Measurements from ENCODE around the gene ZNF83. TPM values are rescaled to one million over a fixed set of nuclear protein-coding genes. Genes with fewer than 3 reads are reported as not detected.

Gene ZNF83
- total and polyA plus RNA-seq, 5 donors from 2014 or later: 8.3 to 63.7 (median 13.5) TPM

- Histone ChIP-seq H3K36me3 (ENCODE audit: control insufficient read depth, insufficient read depth, low read length) (peaks cover 26% of the 10 kb centered on the region), H3K9me3 (ENCODE audit: control insufficient read depth in 2 of 2, low read length in 2 of 2) (peaks cover 23 to 33% of the 10 kb centered on the region in 2 experiments), H3K4me3 (ENCODE audit: low read depth, low read length) (no peak overlapping the region), H3K27me3 (ENCODE audit: control insufficient read depth, insufficient read depth, low read length) (no peaks in the 10 kb centered on the region), H3K4me1 (ENCODE audit: control insufficient read depth, insufficient read depth, low read length, poor library complexity, severe bottlenecking) (no peaks in the 10 kb centered on the region), H3K27ac (ENCODE audit: insufficient read depth, low read length, poor library complexity, severe bottlenecking) (no peak overlapping the region)
- DNase-seq: no peak
- Mint-ChIP-seq H3K9me3 (peaks cover 0 to 23% (median 2%) of the 10 kb centered on the region in 7 donors), H3K36me3 (peaks cover 47% of the 10 kb centered on the region), H3K4me3 (peak overlapping the region in 1 of 4 donors; percentile 8), H3K27ac (no peak overlapping the region), H3K4me1 (peaks cover 0 to 36% (median 12%) of the 10 kb centered on the region in 4 donors), H3K27me3 (no peaks in the 10 kb centered on the region)
- no peak for ATAC-seq (ENCODE audit: low read depth in 2 of 2)
These were observed 31.9 kb upstream of the ZNF83 start for GRCh38 chr19:52670046-52670445.

GRCh38 chr19:52669586-52669985 lies 31.4 kb upstream of the ZNF83 start:
- Mint-ChIP-seq H3K27ac (no peak overlapping the region), H3K36me3 (peaks cover 43% of the 10 kb centered on the region), H3K9me3 (peaks cover 0 to 23% (median 0%) of the 10 kb centered on the region in 7 donors), H3K4me1 (peaks cover 0 to 32% (median 10%) of the 10 kb centered on the region in 4 donors), H3K4me3 (no peak overlapping the region), H3K27me3 (no peaks in the 10 kb centered on the region)
- H3K36me3 ChIP-seq (ENCODE audit: control insufficient read depth, insufficient read depth, low read length): peaks cover 26% of the 10 kb centered on the region
- no peak for ATAC-seq (ENCODE audit: low read depth in 2 of 2)
- DNase-seq: no peak
- H3K4me3 ChIP-seq (ENCODE audit: low read depth, low read length): no peak overlapping the region
- no peaks in the 10 kb centered on the region for H3K27me3 ChIP-seq (ENCODE audit: control insufficient read depth, insufficient read depth, low read length)
- H3K9me3 ChIP-seq (ENCODE audit: control insufficient read depth in 2 of 2, low read length in 2 of 2): peaks cover 21 to 29% of the 10 kb centered on the region in 2 experiments
- H3K27ac ChIP-seq (ENCODE audit: insufficient read depth, low read length, poor library complexity, severe bottlenecking): no peak overlapping the region
- no peaks in the 10 kb centered on the region for H3K4me1 ChIP-seq (ENCODE audit: control insufficient read depth, insufficient read depth, low read length, poor library complexity, severe bottlenecking)

DNA sequence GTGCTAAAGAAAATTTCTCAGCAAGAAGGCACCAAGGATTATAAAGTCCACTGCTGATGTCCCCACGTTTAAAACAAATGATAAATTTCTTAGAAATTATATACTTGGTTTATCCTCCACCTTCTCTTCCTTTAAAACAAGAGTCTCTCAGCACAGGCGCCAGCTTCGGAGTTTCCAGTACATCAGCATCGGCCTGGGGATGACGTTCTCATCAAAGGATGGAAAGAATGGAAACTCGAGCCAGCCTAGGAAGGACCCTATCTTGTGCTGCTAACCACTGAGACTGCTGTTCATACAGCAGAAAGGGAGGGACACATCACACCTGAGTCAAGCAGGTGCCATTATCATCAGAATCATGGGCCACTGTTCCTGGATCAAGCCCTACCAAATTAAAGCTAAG lies 29.8 kb upstream of the ZNF83 start:
- Mint-ChIP-seq H3K4me1 (peaks cover 0 to 24% (median 5%) of the 10 kb centered on the region in 4 donors), H3K27me3 (no peaks in the 10 kb centered on the region), H3K4me3 (no peak overlapping the region), H3K9me3 (peaks cover 0 to 25% (median 2%) of the 10 kb centered on the region in 7 donors), H3K36me3 (peaks cover 45% of the 10 kb centered on the region), H3K27ac (no peak overlapping the region)
- Histone ChIP-seq H3K4me1 (ENCODE audit: control insufficient read depth, insufficient read depth, low read length, poor library complexity, severe bottlenecking) (no peaks in the 10 kb centered on the region), H3K27me3 (ENCODE audit: control insufficient read depth, insufficient read depth, low read length) (no peaks in the 10 kb centered on the region), H3K36me3 (ENCODE audit: control insufficient read depth, insufficient read depth, low read length) (peaks cover 27% of the 10 kb centered on the region), H3K4me3 (ENCODE audit: low read depth, low read length) (no peak overlapping the region), H3K9me3 (ENCODE audit: control insufficient read depth in 2 of 2, low read length in 2 of 2) (peaks cover 19% of the 10 kb centered on the region in 2 experiments), H3K27ac (ENCODE audit: insufficient read depth, low read length, poor library complexity, severe bottlenecking) (no peak overlapping the region)
- ATAC-seq (ENCODE audit: low read depth in 2 of 2) (no peak), DNase-seq (no peak)

DNA sequence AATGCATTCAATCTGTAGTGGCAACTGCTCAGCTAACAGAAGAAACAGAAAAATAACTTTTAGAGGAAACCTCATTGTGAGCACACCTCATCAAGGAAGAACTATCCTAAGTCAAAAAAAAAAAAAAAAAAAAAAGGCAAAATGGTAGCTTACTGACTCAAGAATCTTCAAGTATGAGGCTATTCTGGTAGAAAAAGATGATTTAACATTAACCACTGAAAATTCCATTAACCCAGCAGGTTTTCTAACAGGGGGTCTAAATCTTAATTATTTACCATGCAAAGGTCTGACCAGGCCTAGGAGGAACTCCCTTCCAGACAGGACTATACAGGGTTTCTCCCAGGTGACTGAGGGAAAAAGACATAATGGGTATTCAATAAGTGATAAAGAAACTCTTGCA lies 28.4 kb upstream of the ZNF83 start:
- no peak for ATAC-seq (ENCODE audit: low read depth in 2 of 2)
- Mint-ChIP-seq H3K27ac (no peak overlapping the region), H3K4me3 (no peak overlapping the region), H3K4me1 (peaks cover 0 to 24% (median 6%) of the 10 kb centered on the region in 4 donors), H3K36me3 (peaks cover 55% of the 10 kb centered on the region), H3K27me3 (no peaks in the 10 kb centered on the region), H3K9me3 (peaks cover 0 to 29% (median 2%) of the 10 kb centered on the region in 7 donors)
- H3K27ac ChIP-seq (ENCODE audit: insufficient read depth, low read length, poor library complexity, severe bottlenecking): no peak overlapping the region
- H3K4me1 ChIP-seq (ENCODE audit: control insufficient read depth, insufficient read depth, low read length, poor library complexity, severe bottlenecking): no peaks in the 10 kb centered on the region
- no peak for DNase-seq
- H3K27me3 ChIP-seq (ENCODE audit: control insufficient read depth, insufficient read depth, low read length): no peaks in the 10 kb centered on the region
- no peak overlapping the region for H3K4me3 ChIP-seq (ENCODE audit: low read depth, low read length)
- H3K36me3 ChIP-seq (ENCODE audit: control insufficient read depth, insufficient read depth, low read length): peaks cover 39% of the 10 kb centered on the region
- H3K9me3 ChIP-seq (ENCODE audit: control insufficient read depth in 2 of 2, low read length in 2 of 2): peaks cover 19 to 27% of the 10 kb centered on the region in 2 experiments

DNA sequence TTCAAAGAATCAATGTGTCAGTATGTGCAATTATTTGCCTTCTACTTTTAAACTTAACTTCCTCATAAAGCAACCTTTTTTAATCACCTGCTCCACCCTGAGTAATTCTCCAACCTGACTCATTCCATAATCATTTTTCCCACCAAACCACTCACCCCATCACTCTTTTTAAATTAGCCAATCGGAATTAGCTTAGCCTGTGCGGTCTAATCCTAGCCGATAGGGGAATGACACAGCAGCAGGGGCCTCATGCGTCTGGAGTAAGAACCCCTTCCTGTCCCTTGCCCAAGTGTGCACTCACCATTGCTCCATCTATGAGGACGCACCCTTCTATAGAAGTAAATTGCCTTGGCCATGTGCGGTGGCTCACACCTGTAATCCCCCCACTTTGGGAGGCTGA lies 27.4 kb upstream of the ZNF83 start:
- Histone ChIP-seq H3K27ac (ENCODE audit: insufficient read depth, low read length, poor library complexity, severe bottlenecking) (no peak overlapping the region), H3K4me3 (ENCODE audit: low read depth, low read length) (no peak overlapping the region), H3K36me3 (ENCODE audit: control insufficient read depth, insufficient read depth, low read length) (peaks cover 43% of the 10 kb centered on the region), H3K4me1 (ENCODE audit: control insufficient read depth, insufficient read depth, low read length, poor library complexity, severe bottlenecking) (no peaks in the 10 kb centered on the region), H3K27me3 (ENCODE audit: control insufficient read depth, insufficient read depth, low read length) (no peaks in the 10 kb centered on the region), H3K9me3 (ENCODE audit: control insufficient read depth in 2 of 2, low read length in 2 of 2) (peaks cover 16 to 25% of the 10 kb centered on the region in 2 experiments)
- Mint-ChIP-seq H3K4me1 (peaks cover 0 to 20% (median 5%) of the 10 kb centered on the region in 4 donors), H3K27me3 (no peaks in the 10 kb centered on the region), H3K36me3 (peaks cover 65% of the 10 kb centered on the region), H3K4me3 (no peak overlapping the region), H3K9me3 (peaks cover 0 to 31% (median 2%) of the 10 kb centered on the region in 7 donors), H3K27ac (peak overlapping the region in 1 of 3 donors; percentile 42)
- no peak for ATAC-seq (ENCODE audit: low read depth in 2 of 2)
- no peak for DNase-seq

DNA sequence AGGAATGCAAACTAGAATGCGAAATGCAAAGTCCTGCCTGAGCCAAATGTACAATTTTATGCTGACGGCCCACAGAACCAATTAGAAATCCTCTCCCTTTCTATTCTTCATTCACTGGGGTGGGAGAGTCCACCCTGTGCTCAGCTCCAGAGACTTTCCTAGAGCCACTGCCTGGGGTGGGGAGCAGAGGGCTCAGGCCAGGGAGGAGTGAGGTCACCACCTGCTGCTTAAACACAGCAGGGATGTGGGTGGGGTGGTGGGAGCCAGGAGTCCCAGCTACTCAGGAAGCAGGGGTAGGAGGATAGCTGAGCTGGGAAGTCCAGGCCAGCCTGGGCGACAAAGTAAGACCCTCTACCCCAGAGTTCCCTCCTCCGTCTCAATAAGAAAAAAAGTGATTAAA lies 26.9 kb upstream of the ZNF83 start:
- no peak for ATAC-seq (ENCODE audit: low read depth in 2 of 2)
- peaks cover 0 to 17% (median 4%) of the 10 kb centered on the region in 4 donors for H3K4me1 Mint-ChIP-seq
- no peak overlapping the region for H3K4me3 Mint-ChIP-seq
- no peaks in the 10 kb centered on the region for H3K4me1 ChIP-seq (ENCODE audit: control insufficient read depth, insufficient read depth, low read length, poor library complexity, severe bottlenecking)
- DNase-seq: no peak
- no peak overlapping the region for H3K27ac ChIP-seq (ENCODE audit: insufficient read depth, low read length, poor library complexity, severe bottlenecking)
- H3K36me3 Mint-ChIP-seq: peaks cover 68% of the 10 kb centered on the region
- peaks cover 43% of the 10 kb centered on the region for H3K36me3 ChIP-seq (ENCODE audit: control insufficient read depth, insufficient read depth, low read length)
- H3K4me3 ChIP-seq (ENCODE audit: low read depth, low read length): no peak overlapping the region
- peaks cover 0 to 30% (median 2%) of the 10 kb centered on the region in 7 donors for H3K9me3 Mint-ChIP-seq
- H3K27me3 Mint-ChIP-seq: no peaks in the 10 kb centered on the region
- peak overlapping the region in 1 of 3 donors; percentile 42 for H3K27ac Mint-ChIP-seq
- H3K9me3 ChIP-seq (ENCODE audit: control insufficient read depth in 2 of 2, low read length in 2 of 2): peaks cover 15 to 20% of the 10 kb centered on the region in 2 experiments
- H3K27me3 ChIP-seq (ENCODE audit: control insufficient read depth, insufficient read depth, low read length): no peaks in the 10 kb centered on the region

GRCh38 chr19:52664461-52664860 lies 26.3 kb upstream of the ZNF83 start:
- H3K27ac Mint-ChIP-seq: no peak overlapping the region
- Histone ChIP-seq H3K27ac (ENCODE audit: insufficient read depth, low read length, poor library complexity, severe bottlenecking) (no peak overlapping the region), H3K4me1 (ENCODE audit: control insufficient read depth, insufficient read depth, low read length, poor library complexity, severe bottlenecking) (no peaks in the 10 kb centered on the region), H3K36me3 (ENCODE audit: control insufficient read depth, insufficient read depth, low read length) (peaks cover 44% of the 10 kb centered on the region), H3K4me3 (ENCODE audit: low read depth, low read length) (no peak overlapping the region), H3K27me3 (ENCODE audit: control insufficient read depth, insufficient read depth, low read length) (no peaks in the 10 kb centered on the region), H3K9me3 (ENCODE audit: control insufficient read depth in 2 of 2, low read length in 2 of 2) (peaks cover 17 to 19% of the 10 kb centered on the region in 2 experiments)
- no peaks in the 10 kb centered on the region for H3K27me3 Mint-ChIP-seq
- DNase-seq (no peak), ATAC-seq (ENCODE audit: low read depth in 2 of 2) (no peak)
- peaks cover 0 to 30% (median 2%) of the 10 kb centered on the region in 7 donors for H3K9me3 Mint-ChIP-seq
- H3K4me1 Mint-ChIP-seq: peaks cover 1 to 14% (median 4%) of the 10 kb centered on the region in 4 donors
- no peak overlapping the region for H3K4me3 Mint-ChIP-seq
- H3K36me3 Mint-ChIP-seq: peaks cover 68% of the 10 kb centered on the region

DNA sequence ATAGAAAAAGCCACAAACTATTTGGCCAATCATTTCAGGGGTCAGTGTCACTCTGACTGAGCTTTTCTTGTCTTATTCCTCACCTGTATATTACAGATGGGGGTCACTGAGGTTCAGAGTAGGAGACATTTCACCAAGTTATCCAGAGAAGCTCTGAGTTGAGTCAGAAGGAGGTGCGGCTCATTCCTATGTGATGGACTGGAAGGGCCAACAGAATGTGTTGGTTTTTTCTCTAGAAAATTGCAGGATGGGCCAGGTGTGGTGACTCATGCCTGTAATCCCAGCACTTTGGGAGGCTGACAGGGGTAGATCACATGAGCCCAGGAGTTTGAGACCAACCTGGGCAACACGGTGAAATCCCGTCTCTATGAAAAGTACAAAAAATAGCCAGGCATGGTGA lies 24.5 kb upstream of the ZNF83 start:
- peaks cover 18 to 27% of the 10 kb centered on the region in 2 experiments for H3K9me3 ChIP-seq (ENCODE audit: control insufficient read depth in 2 of 2, low read length in 2 of 2)
- H3K36me3 Mint-ChIP-seq: peaks cover 70% of the 10 kb centered on the region
- no peak overlapping the region for H3K27ac Mint-ChIP-seq

More for the DNA sequence above, 24.5 kb upstream of the ZNF83 start:
- no peaks in the 10 kb centered on the region for H3K27me3 Mint-ChIP-seq
- no peak overlapping the region for H3K27ac ChIP-seq (ENCODE audit: insufficient read depth, low read length, poor library complexity, severe bottlenecking)
- no peaks in the 10 kb centered on the region for H3K27me3 ChIP-seq (ENCODE audit: control insufficient read depth, insufficient read depth, low read length)
- H3K4me1 Mint-ChIP-seq: peaks cover 4 to 7% (median 5%) of the 10 kb centered on the region in 4 donors
- H3K9me3 Mint-ChIP-seq: peaks cover 0 to 38% (median 3%) of the 10 kb centered on the region in 7 donors
- DNase-seq (no peak), ATAC-seq (ENCODE audit: low read depth in 2 of 2) (no peak)
- peaks cover 49% of the 10 kb centered on the region for H3K36me3 ChIP-seq (ENCODE audit: control insufficient read depth, insufficient read depth, low read length)
- H3K4me3 Mint-ChIP-seq: no peak overlapping the region
- no peak overlapping the region for H3K4me3 ChIP-seq (ENCODE audit: low read depth, low read length)
- no peaks in the 10 kb centered on the region for H3K4me1 ChIP-seq (ENCODE audit: control insufficient read depth, insufficient read depth, low read length, poor library complexity, severe bottlenecking)

Data from CD4-positive, CD25-positive, alpha-beta regulatory T cell (primary cell).